IMR-90 (cell line): ENCODE data around the gene ADARB2. TPM values are rescaled to one million over a fixed set of nuclear protein-coding genes. Genes with fewer than 3 reads are reported as not detected.

Source experiments
- ATAC-seq: fragments of 200-7000 bp; cut with Tn5 transposase; 2 replicates; pipeline ENCODE4 v1.9.1; 2020; ENCODE audit warnings: low read depth, mild to moderate bottlenecking, moderate library complexity
- BruUV-seq: library from RNA; stranded (reverse); fragments of 400-500 nt; replicated peaks from 2 replicates; lab custom pipeline; 2021; lab: Mats Ljungman, UMichigan
- CTCF ChIA-PET: fragments of 300-600 bp; formaldehyde crosslinking; extraction: SDS; loops from one replicate; lab custom pipeline; 2021; ENCODE audit warnings: antibody characterized with exemption; lab: Yijun Ruan, JAX
- POLR2A ChIA-PET: fragments of 300-600 bp; sonication (Branson Sonifier 250); formaldehyde crosslinking; loops from one replicate; lab custom pipeline; 2022; ENCODE audit warnings: antibody characterized with exemption; ENCODE audit not compliant: unreplicated experiment; lab: Charles Lee
- DNase-seq: peaks from one replicate; pipeline ENCODE4 v3.0.0; 2013
- H2AFZ ChIP-seq: replicated peaks from 2 replicates; pipeline ENCODE3; 2013; ENCODE audit warnings: low read length, mild to moderate bottlenecking; ENCODE audit not compliant: poor library complexity
- H2AK5ac ChIP-seq: 2 replicates; pipeline ENCODE4 v1.6.1; 2013; ENCODE audit warnings: low read depth, low read length, inconsistent platforms
- H2AK9ac ChIP-seq: replicated peaks from 2 replicates; pipeline ENCODE3; 2013; ENCODE audit warnings: mild to moderate bottlenecking, low read depth, low read length, moderate library complexity; ENCODE audit not compliant: poor library complexity
- H2BK120ac ChIP-seq: 2 replicates; pipeline ENCODE4 v1.6.1; 2013; ENCODE audit warnings: low read depth, low read length, inconsistent platforms
- H2BK15ac ChIP-seq: 3 replicates; pipeline ENCODE4 v1.6.1; 2013; ENCODE audit warnings: low read depth, low read length, inconsistent platforms
- H2BK20ac ChIP-seq: 2 replicates; pipeline ENCODE4 v1.6.1; 2013; ENCODE audit warnings: low read depth, mild to moderate bottlenecking, inconsistent platforms, low read length, moderate library complexity
- H2BK5ac ChIP-seq: 2 replicates; pipeline ENCODE4 v1.6.1; 2013; ENCODE audit warnings: mild to moderate bottlenecking, low read depth, low read length, inconsistent platforms; ENCODE audit not compliant: poor library complexity, severe bottlenecking
- H3K14ac ChIP-seq: replicated peaks from 2 replicates; pipeline ENCODE4 v1.6.1; 2013; ENCODE audit warnings: low read depth, low read length, inconsistent platforms
- H3K18ac ChIP-seq: 2 replicates; pipeline ENCODE4 v1.6.1; 2013; ENCODE audit warnings: low read depth, low read length, control low read depth
- H3K23ac ChIP-seq: 2 replicates; pipeline ENCODE4 v1.6.1; 2013; ENCODE audit warnings: low read depth, low read length, inconsistent platforms
- H3K27ac ChIP-seq: 2 replicates; pipeline ENCODE4 v1.5.1; 2013; ENCODE audit warnings: mild to moderate bottlenecking, control low read depth, low read length; ENCODE audit not compliant: insufficient read depth
- H3K27me3 ChIP-seq: 2 replicates; pipeline ENCODE4 v1.6.1; 2013; ENCODE audit warnings: low read length; ENCODE audit not compliant: control insufficient read depth, insufficient read depth
- H3K36me3 ChIP-seq: 2 replicates; pipeline ENCODE4 v1.6.1; 2013; ENCODE audit warnings: low read length, mixed read lengths; ENCODE audit not compliant: control insufficient read depth, insufficient read depth
- H3K4ac ChIP-seq: 2 replicates; pipeline ENCODE4 v1.6.1; 2013; ENCODE audit warnings: low read depth, low read length, inconsistent platforms
- H3K4me1 ChIP-seq: 2 replicates; pipeline ENCODE4 v1.6.1; 2013; ENCODE audit warnings: low read length, mixed read lengths; ENCODE audit not compliant: control insufficient read depth, insufficient read depth
- H3K4me2 ChIP-seq: 2 replicates; pipeline ENCODE4 v1.6.1; 2013; ENCODE audit warnings: low read depth, mild to moderate bottlenecking, control low read depth, low read length, moderate library complexity
- H3K4me3 ChIP-seq: 2 replicates; pipeline ENCODE4 v1.5.1; 2013; ENCODE audit warnings: low read depth, mild to moderate bottlenecking, control low read depth, low read length, moderate library complexity; ENCODE audit not compliant: insufficient read depth
- H3K56ac ChIP-seq: 2 replicates; pipeline ENCODE4 v1.6.1; 2013; ENCODE audit warnings: low read length, inconsistent platforms; ENCODE audit not compliant: insufficient read depth; ENCODE audit errors: extremely low read depth
- H3K79me1 ChIP-seq, 2 experiments: 2 replicates each; pipeline ENCODE4 v1.6.1; 2013; ENCODE audit warnings: low read length in 2 of 2, inconsistent platforms in 1 of 2, low read depth in 1 of 2
- H3K9ac ChIP-seq: 2 replicates; pipeline ENCODE4 v1.6.1; 2013; ENCODE audit warnings: low read depth, low read length, control low read depth
- H3K9me1 ChIP-seq: 2 replicates; pipeline ENCODE4 v1.6.1; 2013; ENCODE audit warnings: low read length, inconsistent platforms; ENCODE audit not compliant: insufficient read depth
- H3K9me3 ChIP-seq: 2 replicates; pipeline ENCODE4 v1.6.1; 2013; ENCODE audit warnings: low read length; ENCODE audit not compliant: control insufficient read depth, insufficient read depth
- H4K20me1 ChIP-seq: 2 replicates; pipeline ENCODE4 v1.6.1; 2013; ENCODE audit warnings: low read length, inconsistent platforms; ENCODE audit not compliant: insufficient read depth
- H4K5ac ChIP-seq: 2 replicates; pipeline ENCODE4 v1.6.1; 2013; ENCODE audit warnings: mild to moderate bottlenecking, low read depth, low read length, control low read depth
- H4K8ac ChIP-seq, 2 experiments: 2 replicates each; pipeline ENCODE4 v1.6.1; 2013; ENCODE audit warnings: low read depth in 2 of 2, low read length in 2 of 2, control low read depth in 1 of 2, inconsistent platforms in 1 of 2
- H4K91ac ChIP-seq: 2 replicates; pipeline ENCODE4 v1.6.1; 2013; ENCODE audit warnings: low read depth, low read length, inconsistent platforms; ENCODE audit not compliant: insufficient read depth
- BHLHE40 ChIP-seq: fragments of 150-350 bp; IDR thresholded peaks from 2 replicates; pipeline ENCODE4 v1.6.1; 2016; ENCODE audit warnings: mild to moderate bottlenecking, low read depth, low read length
- FOS ChIP-seq: fragments of 150-350 bp; IDR thresholded peaks from 2 replicates; pipeline ENCODE4 v1.6.1; 2016; ENCODE audit warnings: low read depth, low read length
- MAFK ChIP-seq: IDR thresholded peaks from 2 replicates; pipeline ENCODE4 v1.6.1; 2012; ENCODE audit warnings: low read depth, low read length, improper control_type of control experiment
- NFE2L2 ChIP-seq: fragments of 150-350 bp; IDR thresholded peaks from 2 replicates; pipeline ENCODE4 v1.6.1; 2016; ENCODE audit warnings: low read depth, mild to moderate bottlenecking, low read length
- POLR2A ChIP-seq: IDR thresholded peaks from 2 replicates; pipeline ENCODE4 v1.6.1; 2012; ENCODE audit warnings: mild to moderate bottlenecking, low read depth, low read length
- RCOR1 ChIP-seq: IDR thresholded peaks from 2 replicates; pipeline ENCODE4 v1.6.1; 2012; ENCODE audit warnings: mild to moderate bottlenecking, low read length, improper control_type of control experiment; ENCODE audit not compliant: insufficient replicate concordance
- RFX5 ChIP-seq: IDR thresholded peaks from 2 replicates; pipeline ENCODE4 v1.8.0; 2012; ENCODE audit warnings: low read depth, mild to moderate bottlenecking, low read length, moderate library complexity
- SMC3 ChIP-seq: fragments of 150-350 bp; IDR thresholded peaks from 2 replicates; pipeline ENCODE4 v1.6.1; 2016; ENCODE audit warnings: low read depth, mild to moderate bottlenecking, antibody characterized with exemption, low read length, moderate library complexity
- USF2 ChIP-seq: fragments of 150-350 bp; IDR thresholded peaks from 2 replicates; pipeline ENCODE4 v1.6.1; 2017; ENCODE audit warnings: mild to moderate bottlenecking, antibody characterized with exemption, low read length, low read depth
- WGBS, 2 experiments: methylation state at CpG; one replicate each; pipeline versions ENCODE4 v1.1.5 to v1.1.7; 2013; ENCODE audit warnings: missing lambda C conversion rate in 2 of 2; ENCODE audit not compliant: insufficient read length in 1 of 2; ENCODE audit errors: extremely low coverage in 2 of 2; 5-methylcytosine and 5-hydroxymethylcytosine counted together
- dilution Hi-C: fragments of 300-500 bp; cut with HindIII; formaldehyde crosslinking; loops from one replicate; pipeline ENCODE4 v1.14.3; 2018; ENCODE audit warnings: low sequenced_read_pairs; ENCODE audit not compliant: unreplicated experiment
- in situ Hi-C: fragments of 300-500 bp; cut with MboI; formaldehyde crosslinking; loops from 3 replicates; pipeline ENCODE4 v1.14.3; 2019; ENCODE audit warnings: low sequenced_read_pairs, inconsistent platforms, mixed read lengths
- intact Hi-C: fragments of 100-400 bp; cut with micrococcal nuclease; formaldehyde crosslinking; loops from 2 replicates; pipeline ENCODE4 v1.10.0; 2022
- polyA plus RNA-seq, 3 experiments: library from polyadenylated mRNA; depleted of rRNA; stranded (reverse); fragments of >200 nt; gene quantifications; 2 replicates each; pipeline ENCODE4 v1.2.3, GENCODE V29; 2012; ENCODE audit warnings: low replicate concordance in 1 of 3
- total RNA-seq: library from RNA; depleted of rRNA; stranded (reverse); fragments of >200 nt; gene quantifications from 2 replicates; pipeline ENCODE4 v1.2.3, GENCODE V29; 2012
- TF ChIP-seq, protein P1 (sequence below): conservative IDR thresholded peaks from 2 replicates; pipeline ENCODE4 v1.5.1; 2012; ENCODE audit warnings: mild to moderate bottlenecking, low read depth, low read length, improper control_type of control experiment

Gene ADARB2
- total and polyA plus RNA-seq, 2 of the 4 experiments (the other 2 are of a cell fraction): not detected

DNA sequence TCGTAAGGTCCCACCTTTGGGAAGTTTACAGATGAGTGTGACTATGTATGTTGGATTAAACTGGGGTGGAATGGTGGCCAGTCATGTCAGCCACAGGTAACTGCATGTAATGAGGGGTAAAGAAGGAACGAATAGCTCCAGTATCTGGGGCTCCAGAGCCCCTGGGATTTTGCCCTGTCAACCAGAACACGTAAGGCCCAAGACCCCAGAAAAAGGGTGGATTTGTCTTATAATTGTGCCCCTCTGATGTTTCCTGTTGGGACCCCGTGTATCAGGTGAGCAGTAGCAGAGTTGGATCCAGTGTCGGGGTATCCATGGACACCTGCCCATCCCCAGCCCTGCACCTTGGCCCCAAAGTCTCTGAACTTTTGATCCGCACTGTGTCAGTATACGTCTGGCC is 76.9 kb downstream of the ADARB2 start:
- Histone ChIP-seq H2AFZ (no peak overlapping the region), H3K9me1 (no peaks in the 10 kb centered on the region), H2BK120ac (no peak overlapping the region), H2AK9ac (no peak overlapping the region), H3K4ac (no peak overlapping the region), H3K27ac (no peak overlapping the region), H2BK20ac (no peak overlapping the region), H2BK5ac (no peak overlapping the region), H3K14ac (no peak overlapping the region), H2BK15ac (no peak overlapping the region), H3K36me3 (no peaks in the 10 kb centered on the region), H4K91ac (no peak overlapping the region), H3K4me3 (no peak overlapping the region), H3K9me3 (peaks cover 43% of the 10 kb centered on the region), H4K20me1 (no peaks in the 10 kb centered on the region), H3K23ac (no peak overlapping the region), H2AK5ac (no peak overlapping the region), H3K79me1 (no peaks in the 10 kb centered on the region), H3K56ac (no peak overlapping the region), H3K9ac (no peak overlapping the region), H3K4me1 (no peaks in the 10 kb centered on the region), H3K4me2 (no peak overlapping the region), H4K5ac (no peak overlapping the region), H3K18ac (no peak overlapping the region), H3K27me3 (no peaks in the 10 kb centered on the region), H4K8ac (no peak overlapping the region)
- TF ChIP-seq BHLHE40: no peak
- TF ChIP-seq FOS: no peak
- no peak for TF ChIP-seq RFX5
- TF ChIP-seq NFE2L2: no peak
- no peak for TF ChIP-seq RCOR1
- no peak for TF ChIP-seq POLR2A
- TF ChIP-seq, protein P1, sequence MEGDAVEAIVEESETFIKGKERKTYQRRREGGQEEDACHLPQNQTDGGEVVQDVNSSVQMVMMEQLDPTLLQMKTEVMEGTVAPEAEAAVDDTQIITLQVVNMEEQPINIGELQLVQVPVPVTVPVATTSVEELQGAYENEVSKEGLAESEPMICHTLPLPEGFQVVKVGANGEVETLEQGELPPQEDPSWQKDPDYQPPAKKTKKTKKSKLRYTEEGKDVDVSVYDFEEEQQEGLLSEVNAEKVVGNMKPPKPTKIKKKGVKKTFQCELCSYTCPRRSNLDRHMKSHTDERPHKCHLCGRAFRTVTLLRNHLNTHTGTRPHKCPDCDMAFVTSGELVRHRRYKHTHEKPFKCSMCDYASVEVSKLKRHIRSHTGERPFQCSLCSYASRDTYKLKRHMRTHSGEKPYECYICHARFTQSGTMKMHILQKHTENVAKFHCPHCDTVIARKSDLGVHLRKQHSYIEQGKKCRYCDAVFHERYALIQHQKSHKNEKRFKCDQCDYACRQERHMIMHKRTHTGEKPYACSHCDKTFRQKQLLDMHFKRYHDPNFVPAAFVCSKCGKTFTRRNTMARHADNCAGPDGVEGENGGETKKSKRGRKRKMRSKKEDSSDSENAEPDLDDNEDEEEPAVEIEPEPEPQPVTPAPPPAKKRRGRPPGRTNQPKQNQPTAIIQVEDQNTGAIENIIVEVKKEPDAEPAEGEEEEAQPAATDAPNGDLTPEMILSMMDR: no peak
- no peak for TF ChIP-seq SMC3
- no peak for TF ChIP-seq MAFK
- TF ChIP-seq USF2: no peak
- BruUV-seq: no TSS peak
- CTCF ChIA-PET: no interaction called here
- in situ Hi-C loops: no loop called here
- intact Hi-C loops: no loop called here
- dilution Hi-C loops: no loop called here
- WGBS, 2 experiments: 72% methylated on average over 3 of the region's 7 CpGs; no CpG with 5 or more reads in 1 of the 2 experiments
- POLR2A ChIA-PET: no interaction called here
- ATAC-seq: no peak
- DNase-seq: no peak
